K562 (cell line): ENCODE results near the gene CARM1. TPM values are rescaled to one million over a fixed set of nuclear protein-coding genes. Genes with fewer than 3 reads are reported as not detected.

Source experiments
- BDP1 ChIP-seq: IDR thresholded peaks from 3 replicates; pipeline ENCODE4 v1.6.1; 2011; ENCODE audit not compliant: insufficient read length, insufficient read depth
- DLX4 ChIP-seq: fragments of 250-450 bp; sonication (Bioruptor Pico); IDR thresholded peaks from 2 replicates; pipeline ENCODE4 v1.6.1; 2021; ENCODE audit warnings: mild to moderate bottlenecking
- GTF2F1 ChIP-seq: IDR thresholded peaks from 2 replicates; pipeline ENCODE4 v1.6.1; 2011; ENCODE audit warnings: low read depth, low read length, improper control_type of control experiment
- HMBOX1 ChIP-seq: sonication (generic); IDR thresholded peaks from 2 replicates; pipeline ENCODE4 v1.6.1; 2016
- KAT7 ChIP-seq: sonication (generic); formaldehyde crosslinking; IDR thresholded peaks from 2 replicates; pipeline ENCODE4 v1.8.0; 2022; ENCODE audit warnings: missing genetic modification reagents, mild to moderate bottlenecking, borderline replicate concordance
- KAT8 ChIP-seq: fragments of 450-650 bp; IDR thresholded peaks from 2 replicates; pipeline ENCODE4 v1.6.1; 2016; ENCODE audit warnings: low read depth, mild to moderate bottlenecking
- SMARCA4 ChIP-seq: fragments of 450-650 bp; IDR thresholded peaks from 2 replicates; pipeline ENCODE4 v1.6.1; 2016
- SNAPC5 ChIP-seq: fragments of 250-450 bp; sonication (Bioruptor Pico); IDR thresholded peaks from 2 replicates; pipeline ENCODE4 v1.8.0; 2021; ENCODE audit warnings: moderate library complexity, mild to moderate bottlenecking, inconsistent platforms
- TAF7 ChIP-seq: fragments of 450-650 bp; IDR thresholded peaks from 2 replicates; pipeline ENCODE4 v1.6.1; 2016; ENCODE audit warnings: missing genetic modification characterization, missing compliant biosample characterization
- THAP7 ChIP-seq: fragments of 250-450 bp; sonication (Bioruptor Pico); IDR thresholded peaks from 2 replicates; pipeline ENCODE4 v1.5.0; 2021
- ZBTB2 ChIP-seq: fragments of 450-650 bp; IDR thresholded peaks from 2 replicates; pipeline ENCODE4 v1.6.1; 2016; ENCODE audit warnings: antibody characterized with exemption
- ZNF175 ChIP-seq: fragments of 200-800 bp; sonication (Bioruptor generic); IDR thresholded peaks from 2 replicates; pipeline ENCODE4 v1.6.1; 2016; ENCODE audit warnings: low read depth, mild to moderate bottlenecking, missing genetic modification characterization, missing compliant biosample characterization
- ZNF695 ChIP-seq: fragments of 450-650 bp; formaldehyde crosslinking; IDR thresholded peaks from 2 replicates; pipeline ENCODE4 v1.4.0; 2020; ENCODE audit warnings: mild to moderate bottlenecking, moderate library complexity
- polyA plus RNA-seq, 8 experiments: library from polyadenylated mRNA; depleted of rRNA in 4 of 8; stranded (reverse) in 5 of 8; unstranded in 3 of 8; fragments of >200 nt; fragmentation: Nextera tagmentation in 2 of 8; fragmentation: Illumina TruSeq in 1 of 8; extraction: Ambion mirVana in 2 of 8; extraction: Trizol in 1 of 8; gene quantifications; 2 replicates each; pipeline versions ENCODE4 v1.2.1 to v1.2.3, GENCODE V29; 2011 to 2014; ENCODE audit warnings: inconsistent platforms in 1 of 8, missing spikeins in 1 of 8
- total RNA-seq, 7 experiments: library from RNA; depleted of rRNA in 6 of 7; stranded (reverse); fragments of >200 nt in 6 of 7; fragmentation: Illumina TruSeq in 2 of 7; extraction: Trizol in 2 of 7; gene quantifications; 2 replicates each; pipeline versions ENCODE4 v1.2.1 to v1.2.3, GENCODE V29; 2011 to 2021; ENCODE audit warnings: low replicate concordance in 1 of 7
- TF ChIP-seq, protein P1 (sequence below): fragments of 450-650 bp; IDR thresholded peaks from 2 replicates; pipeline ENCODE4 v1.6.1; 2017; ENCODE audit warnings: mild to moderate bottlenecking, moderate library complexity
- TF ChIP-seq, protein P2 (sequence below): fragments of 450-650 bp; formaldehyde crosslinking; IDR thresholded peaks from 2 replicates; pipeline ENCODE4 v1.4.0; 2020; ENCODE audit warnings: mild to moderate bottlenecking, moderate library complexity
- TF ChIP-seq, protein P3 (sequence below): IDR thresholded peaks from 2 replicates; pipeline ENCODE4 v1.6.1; 2012; ENCODE audit warnings: low read depth, low read length, improper control_type of control experiment, borderline replicate concordance
- TF ChIP-seq, protein P4 (sequence below): fragments of 450-650 bp; IDR thresholded peaks from 2 replicates; pipeline ENCODE4 v1.6.1; 2014; ENCODE audit warnings: low read depth, mild to moderate bottlenecking, moderate library complexity, borderline replicate concordance

CARM1 gene
- total and polyA plus RNA-seq, 9 of the 15 experiments (the other 6 are each of a cell fraction or from before 2014, with no cell fraction given), result 0.36 to 86.0 (median 29.7) TPM

GRCh38 chr19:10835754-10836478 is 35.4 kb upstream of the CARM1 start, which contains the start of gene TMED1 (continued):
- TF ChIP-seq, protein P1, sequence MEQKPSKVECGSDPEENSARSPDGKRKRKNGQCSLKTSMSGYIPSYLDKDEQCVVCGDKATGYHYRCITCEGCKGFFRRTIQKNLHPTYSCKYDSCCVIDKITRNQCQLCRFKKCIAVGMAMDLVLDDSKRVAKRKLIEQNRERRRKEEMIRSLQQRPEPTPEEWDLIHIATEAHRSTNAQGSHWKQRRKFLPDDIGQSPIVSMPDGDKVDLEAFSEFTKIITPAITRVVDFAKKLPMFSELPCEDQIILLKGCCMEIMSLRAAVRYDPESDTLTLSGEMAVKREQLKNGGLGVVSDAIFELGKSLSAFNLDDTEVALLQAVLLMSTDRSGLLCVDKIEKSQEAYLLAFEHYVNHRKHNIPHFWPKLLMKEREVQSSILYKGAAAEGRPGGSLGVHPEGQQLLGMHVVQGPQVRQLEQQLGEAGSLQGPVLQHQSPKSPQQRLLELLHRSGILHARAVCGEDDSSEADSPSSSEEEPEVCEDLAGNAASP, result no peak
- TF ChIP-seq ZBTB2 (peak; percentile 36; the same call in 1 of the 2 replicates), DLX4 (no peak), TAF7 (tag) (peak; percentile 76), THAP7 (no peak), GTF2F1 (no peak; the same call in 1 of the 2 replicates), SNAPC5 (CRISPR knock-in tag) (no peak), ZNF175 (no peak), ZNF695 (CRISPR knock-in tag) (no peak), BDP1 (no peak), KAT8 (no peak), SMARCA4 (no peak), HMBOX1 (no peak), KAT7 (CRISPR knock-in tag) (no peak)
- TF ChIP-seq, protein P2, sequence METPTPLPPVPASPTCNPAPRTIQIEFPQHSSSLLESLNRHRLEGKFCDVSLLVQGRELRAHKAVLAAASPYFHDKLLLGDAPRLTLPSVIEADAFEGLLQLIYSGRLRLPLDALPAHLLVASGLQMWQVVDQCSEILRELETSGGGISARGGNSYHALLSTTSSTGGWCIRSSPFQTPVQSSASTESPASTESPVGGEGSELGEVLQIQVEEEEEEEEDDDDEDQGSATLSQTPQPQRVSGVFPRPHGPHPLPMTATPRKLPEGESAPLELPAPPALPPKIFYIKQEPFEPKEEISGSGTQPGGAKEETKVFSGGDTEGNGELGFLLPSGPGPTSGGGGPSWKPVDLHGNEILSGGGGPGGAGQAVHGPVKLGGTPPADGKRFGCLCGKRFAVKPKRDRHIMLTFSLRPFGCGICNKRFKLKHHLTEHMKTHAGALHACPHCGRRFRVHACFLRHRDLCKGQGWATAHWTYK (CRISPR knock-in tag), result peak; percentile 73
- TF ChIP-seq, protein P3, sequence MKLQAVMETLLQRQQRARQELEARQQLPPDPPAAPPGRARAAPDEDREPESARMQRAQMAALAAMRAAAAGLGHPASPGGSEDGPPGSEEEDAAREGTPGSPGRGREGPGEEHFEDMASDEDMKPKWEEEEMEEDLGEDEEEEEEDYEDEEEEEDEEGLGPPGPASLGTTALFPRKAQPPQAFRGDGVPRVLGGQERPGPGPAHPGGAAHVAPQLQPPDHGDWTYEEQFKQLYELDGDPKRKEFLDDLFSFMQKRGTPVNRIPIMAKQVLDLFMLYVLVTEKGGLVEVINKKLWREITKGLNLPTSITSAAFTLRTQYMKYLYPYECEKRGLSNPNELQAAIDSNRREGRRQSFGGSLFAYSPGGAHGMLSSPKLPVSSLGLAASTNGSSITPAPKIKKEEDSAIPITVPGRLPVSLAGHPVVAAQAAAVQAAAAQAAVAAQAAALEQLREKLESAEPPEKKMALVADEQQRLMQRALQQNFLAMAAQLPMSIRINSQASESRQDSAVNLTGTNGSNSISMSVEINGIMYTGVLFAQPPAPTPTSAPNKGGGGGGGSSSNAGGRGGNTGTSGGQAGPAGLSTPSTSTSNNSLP, result no peak
- TF ChIP-seq, protein P4, sequence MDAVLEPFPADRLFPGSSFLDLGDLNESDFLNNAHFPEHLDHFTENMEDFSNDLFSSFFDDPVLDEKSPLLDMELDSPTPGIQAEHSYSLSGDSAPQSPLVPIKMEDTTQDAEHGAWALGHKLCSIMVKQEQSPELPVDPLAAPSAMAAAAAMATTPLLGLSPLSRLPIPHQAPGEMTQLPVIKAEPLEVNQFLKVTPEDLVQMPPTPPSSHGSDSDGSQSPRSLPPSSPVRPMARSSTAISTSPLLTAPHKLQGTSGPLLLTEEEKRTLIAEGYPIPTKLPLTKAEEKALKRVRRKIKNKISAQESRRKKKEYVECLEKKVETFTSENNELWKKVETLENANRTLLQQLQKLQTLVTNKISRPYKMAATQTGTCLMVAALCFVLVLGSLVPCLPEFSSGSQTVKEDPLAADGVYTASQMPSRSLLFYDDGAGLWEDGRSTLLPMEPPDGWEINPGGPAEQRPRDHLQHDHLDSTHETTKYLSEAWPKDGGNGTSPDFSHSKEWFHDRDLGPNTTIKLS, result no peak
